ENCODE measurements around the gene CACNA1C.

Gene CACNA1C

DNA sequence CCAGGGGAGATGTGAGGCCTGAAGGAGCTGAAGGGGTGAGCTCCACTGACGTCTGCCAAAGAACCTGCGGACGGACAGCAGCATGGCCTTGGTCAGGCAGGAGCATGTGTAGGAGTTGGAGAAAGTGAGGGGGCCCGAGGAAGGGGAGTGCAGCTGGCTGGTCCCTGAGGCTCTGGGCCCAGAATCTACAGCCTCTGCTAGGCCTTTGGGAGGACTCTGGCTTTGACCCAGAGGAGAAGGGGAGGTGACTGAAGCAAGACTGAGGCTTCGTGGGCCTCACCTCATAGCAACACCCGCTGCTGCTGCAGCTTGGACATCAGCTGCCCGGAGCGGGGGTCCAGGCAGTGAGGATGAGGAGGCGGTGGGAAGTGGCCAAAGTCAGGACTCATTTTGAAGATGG is 525.4 kb downstream of the CACNA1C start:
- DNase-seq, result no peak

DNA sequence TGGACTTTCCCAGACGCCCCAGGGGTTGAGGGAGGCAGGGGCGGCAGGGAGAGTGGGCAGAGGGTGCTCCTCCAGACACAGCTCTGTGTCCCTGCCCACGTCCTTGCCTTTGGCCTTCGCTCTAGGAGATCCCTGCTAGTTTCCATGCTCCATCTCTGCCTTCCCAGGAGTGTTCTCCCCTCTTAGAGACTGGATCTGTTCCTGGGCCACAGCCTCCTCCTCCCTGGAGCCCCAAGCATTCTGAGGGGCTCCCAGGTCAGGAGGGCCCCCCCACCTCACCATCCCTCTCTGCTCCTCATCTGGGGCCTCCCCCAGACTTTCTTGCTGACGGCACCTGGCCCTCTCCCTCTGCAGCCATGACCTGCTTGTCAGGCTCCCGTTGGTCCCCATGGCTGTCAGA is 526.0 kb downstream of the CACNA1C start:
- no peak for DNase-seq

DNA sequence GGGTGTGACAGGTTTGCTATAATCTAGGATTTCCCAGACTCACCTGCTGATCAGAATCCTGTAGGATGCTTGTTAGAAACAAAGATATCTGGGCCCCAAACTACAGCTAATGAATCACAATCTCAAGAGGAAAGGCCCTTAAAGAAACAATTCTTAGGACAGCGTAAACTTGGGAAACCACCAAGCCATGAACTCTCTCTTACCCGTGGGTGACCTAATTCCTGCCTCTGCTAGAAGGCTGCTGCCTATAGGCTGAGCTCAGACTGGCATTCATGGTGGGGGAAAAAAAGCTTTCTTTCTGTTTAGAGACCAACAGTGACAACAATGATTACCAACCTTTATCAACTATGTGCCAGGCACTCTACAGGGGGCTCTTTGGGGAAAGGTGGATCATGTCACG is 528.0 kb downstream of the CACNA1C start:
- no peak for DNase-seq

DNA sequence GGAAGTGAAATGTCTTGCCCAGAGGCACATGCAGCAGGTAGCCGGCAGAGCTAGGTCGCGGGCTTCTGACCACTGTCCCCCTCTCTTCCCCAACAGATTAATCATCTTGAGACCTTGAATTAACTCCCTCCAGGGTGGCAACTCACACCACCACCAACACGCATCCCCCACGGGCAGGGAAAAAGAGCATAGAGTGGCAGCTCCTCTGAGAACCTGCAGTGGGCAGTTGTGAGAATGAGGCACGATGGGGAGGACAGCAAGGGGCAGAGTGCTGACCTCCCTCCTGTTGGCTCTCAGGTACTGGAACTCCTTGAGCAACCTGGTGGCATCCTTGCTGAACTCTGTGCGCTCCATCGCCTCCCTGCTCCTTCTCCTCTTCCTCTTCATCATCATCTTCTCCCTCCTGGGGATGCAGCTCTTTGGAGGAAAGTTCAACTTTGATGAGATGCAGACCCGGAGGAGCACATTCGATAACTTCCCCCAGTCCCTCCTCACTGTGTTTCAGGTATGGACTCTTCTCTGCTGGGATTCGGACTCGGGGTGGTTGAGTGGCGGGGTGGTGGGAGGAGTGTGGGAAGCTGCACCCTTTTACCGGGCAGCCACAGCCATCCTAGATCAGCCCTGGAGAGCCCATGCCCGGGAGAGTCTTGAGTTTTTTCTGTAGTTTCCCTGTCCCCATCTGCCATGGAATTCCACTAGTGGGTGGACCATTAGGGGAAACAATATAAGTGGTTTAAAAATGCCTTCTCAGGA is 528.7 kb downstream of the CACNA1C start:
- DNase-seq, result no peak

DNA sequence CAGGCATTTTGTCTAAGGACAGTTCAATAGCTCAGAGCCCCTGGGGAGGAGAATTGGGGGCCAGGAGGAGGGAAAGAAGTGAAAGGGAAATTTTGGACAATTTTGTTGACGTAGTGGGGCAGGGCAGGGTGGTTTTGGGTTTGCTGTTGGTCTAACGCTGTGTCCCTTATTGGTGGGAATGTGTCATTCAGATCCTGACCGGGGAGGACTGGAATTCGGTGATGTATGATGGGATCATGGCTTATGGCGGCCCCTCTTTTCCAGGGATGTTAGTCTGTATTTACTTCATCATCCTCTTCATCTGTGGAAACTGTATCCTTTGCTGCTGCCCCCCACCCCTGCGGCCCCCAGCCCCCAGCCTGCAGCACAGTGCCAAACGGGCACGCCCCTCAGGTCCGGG is 529.8 kb downstream of the CACNA1C start:
- no peak for DNase-seq

DNA sequence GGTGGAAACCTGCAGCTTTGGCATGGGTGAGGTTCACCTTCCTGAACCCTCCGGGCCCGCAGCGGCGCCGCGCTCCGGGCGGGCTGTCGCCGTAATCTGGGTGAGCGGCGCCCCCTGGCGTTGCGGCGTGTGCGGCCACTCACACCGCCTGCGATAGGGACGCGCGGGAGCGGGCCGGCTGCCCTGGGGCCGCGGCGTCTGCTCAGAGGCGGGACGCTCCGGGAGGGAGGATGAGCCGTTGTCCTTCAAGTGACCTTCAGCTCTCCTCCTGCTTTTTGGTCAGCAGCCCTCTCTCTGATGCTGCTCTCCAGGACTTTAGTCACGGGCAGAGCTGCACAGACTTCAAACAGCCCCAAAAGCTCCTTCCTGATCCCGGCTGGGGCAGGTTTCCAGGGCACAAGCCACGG is 530.3 kb downstream of the CACNA1C start:
- DNase-seq, result peak; percentile 66

DNA sequence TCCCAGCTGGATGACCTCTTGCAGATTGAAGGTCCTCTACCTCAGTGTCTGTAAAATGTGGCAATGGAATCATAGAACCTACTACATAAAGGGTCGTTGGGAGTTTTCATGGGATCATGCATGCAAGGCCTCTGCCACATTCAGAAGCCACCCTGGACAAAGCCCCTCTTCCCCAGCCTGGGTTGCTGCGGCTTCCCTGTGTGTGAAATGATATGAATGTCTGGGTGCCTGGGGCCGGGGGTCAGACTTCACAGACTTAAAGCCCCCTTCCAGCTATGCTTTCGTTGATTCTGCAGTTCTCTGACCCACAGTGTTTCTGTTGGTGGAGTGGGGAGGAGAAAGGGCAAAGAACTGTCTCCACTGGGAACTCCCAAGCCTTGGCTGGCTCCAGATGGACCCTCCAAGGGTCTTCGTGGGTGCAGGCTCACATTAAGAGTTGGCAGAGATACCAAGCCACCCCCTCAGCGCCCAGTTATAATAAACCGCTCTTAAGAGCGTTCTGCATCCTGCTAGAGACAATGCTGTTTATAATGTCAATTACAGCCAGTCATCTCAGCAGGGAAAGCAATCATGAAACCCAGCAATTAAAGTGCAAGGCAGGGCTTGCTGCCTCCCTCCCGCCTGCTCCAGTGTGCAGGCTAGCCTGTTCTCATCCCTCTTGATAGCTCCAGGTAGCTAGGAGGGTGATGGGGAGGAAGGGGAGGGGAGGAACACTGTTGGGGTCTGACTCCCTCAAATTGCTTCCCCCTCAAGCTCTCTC is 531.0 kb downstream of the CACNA1C start:
- no peak for DNase-seq

DNA sequence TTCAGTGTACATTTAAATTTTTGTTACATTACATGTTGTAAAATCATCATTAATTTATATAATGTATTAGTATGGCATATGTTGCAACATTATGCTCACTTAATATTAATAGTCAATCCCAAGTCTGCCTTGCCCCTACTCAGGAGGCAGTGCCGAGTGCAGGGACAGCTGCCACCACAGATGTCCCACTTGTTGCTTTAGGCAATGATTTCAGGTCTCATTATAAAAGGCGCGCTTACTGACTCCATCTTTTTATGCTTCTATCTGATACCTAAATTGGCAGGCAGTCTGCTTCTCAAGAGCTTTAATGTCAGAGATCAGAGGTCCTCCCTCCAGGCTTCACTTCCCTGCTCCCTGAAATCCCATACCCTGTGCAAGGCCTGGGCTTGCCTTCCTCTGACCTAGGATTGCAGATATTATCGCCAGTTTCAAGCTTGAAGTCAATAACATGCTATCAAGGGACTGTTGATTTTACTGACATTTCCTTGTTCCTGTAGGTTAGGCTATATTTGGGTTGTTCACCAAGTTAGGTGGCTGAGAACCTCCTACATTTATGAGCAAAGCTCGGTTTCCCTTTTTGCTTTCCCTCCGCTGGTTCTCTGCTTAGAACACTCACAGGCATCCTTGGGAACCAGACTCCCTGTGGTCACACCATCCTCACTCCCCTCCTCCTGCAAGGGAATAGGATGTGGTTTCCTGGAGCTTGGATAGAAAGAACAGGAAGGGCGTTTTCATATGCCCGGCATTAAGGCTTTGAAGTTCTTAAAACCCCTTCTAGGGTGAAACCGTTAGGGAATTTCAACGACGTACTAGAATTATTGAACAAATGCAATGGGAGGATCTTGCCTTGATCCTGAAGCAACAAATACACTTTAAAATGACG is 533.6 kb downstream of the CACNA1C start:
- DNase-seq, result peak; percentile 2

DNA sequence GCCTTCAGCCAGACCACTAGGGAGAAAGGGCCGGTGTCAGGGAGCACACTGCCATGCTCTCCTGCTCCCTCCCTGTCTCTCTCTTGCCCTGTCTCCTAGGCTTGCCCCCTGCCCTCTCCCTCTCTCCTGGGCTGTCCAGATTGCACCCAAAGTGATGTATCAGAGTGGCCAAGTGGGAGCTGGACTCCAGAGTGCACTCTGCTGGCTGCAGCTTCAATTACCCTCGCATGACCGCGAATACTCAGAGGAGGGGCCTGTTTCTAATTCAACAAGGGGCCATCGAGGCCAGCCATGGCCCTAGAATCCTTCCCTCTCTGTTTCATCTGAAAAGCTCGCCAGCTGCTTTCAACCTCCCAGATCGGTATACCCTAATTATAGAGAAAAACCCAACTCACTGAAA is 535.6 kb downstream of the CACNA1C start:
- no peak for DNase-seq

DNA sequence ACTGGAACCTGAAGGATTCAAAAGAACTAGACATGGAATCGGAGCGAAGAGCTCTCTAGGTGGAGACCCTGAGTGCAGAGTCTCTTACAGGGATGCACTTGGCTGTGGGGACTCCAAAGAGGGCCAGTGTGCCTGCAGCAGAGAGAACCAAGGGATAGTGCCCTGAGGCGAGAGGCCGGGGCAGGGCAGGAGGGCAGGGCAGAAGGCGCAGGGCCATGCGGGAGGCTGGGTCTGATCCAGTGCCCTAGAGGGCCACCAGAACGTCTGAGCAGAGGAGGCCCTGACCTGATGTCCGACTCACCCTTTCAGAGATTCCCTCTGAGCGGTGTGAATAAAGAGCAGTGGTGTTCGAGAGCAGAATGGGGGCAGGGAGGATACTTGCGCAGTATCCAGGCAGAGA is 536.6 kb downstream of the CACNA1C start:
- no peak for DNase-seq

DNA sequence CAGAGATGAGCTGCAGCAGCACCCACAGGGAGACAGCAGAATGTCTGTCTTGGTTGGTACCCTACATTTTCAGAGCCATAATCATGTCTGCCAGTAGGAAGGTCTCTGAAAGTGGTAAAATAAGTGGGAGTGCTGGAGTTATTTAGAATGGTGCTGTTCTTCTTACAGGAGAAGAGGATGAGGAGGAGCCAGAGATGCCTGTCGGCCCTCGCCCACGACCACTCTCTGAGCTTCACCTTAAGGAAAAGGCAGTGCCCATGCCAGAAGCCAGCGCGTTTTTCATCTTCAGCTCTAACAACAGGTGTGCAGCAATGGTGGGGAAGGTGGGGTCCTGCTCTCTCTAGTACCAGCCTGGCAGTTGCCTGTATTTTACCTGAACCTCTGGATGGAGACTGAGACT is 540.3 kb downstream of the CACNA1C start:
- DNase-seq, result no peak

DNA sequence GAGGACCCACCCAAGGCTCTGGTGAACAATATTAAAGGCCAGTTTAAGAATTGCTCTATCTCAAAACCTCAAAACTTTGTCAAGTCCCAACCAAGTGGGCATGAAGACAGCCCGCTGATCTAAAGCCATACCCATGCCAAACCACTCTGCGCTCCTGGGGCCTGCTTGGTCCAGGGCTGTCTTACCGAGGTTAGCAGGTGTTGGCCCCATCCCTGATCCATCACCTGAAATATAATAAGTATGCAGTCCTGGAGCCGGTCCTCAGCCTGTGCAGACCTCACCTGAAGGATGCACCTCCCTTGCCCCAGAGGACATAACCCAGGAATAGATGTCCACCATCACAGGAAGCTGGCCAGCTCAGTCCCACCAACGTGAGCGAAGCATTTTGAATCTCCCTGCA is 543.7 kb downstream of the CACNA1C start:
- DNase-seq, result no peak

DNA sequence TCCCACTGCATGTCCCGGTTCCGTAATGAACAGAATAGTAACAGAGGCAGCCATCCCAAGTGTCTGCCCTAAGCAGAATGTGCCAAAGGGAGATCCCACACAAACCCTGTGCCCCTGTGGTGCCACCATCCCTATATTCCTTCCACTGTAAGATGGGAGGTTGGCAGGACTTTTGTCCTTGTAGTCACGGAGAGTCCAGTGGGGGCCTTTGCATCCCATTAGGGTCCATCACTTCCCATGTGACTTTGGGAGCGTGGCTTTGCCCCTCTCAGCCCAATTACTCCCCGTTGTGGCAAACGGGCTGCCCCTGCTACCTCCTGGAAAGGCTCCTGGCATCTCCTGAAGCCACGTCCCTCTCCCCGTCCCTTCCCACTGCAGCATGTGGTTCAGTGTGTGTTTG is 552.5 kb downstream of the CACNA1C start:
- no peak for DNase-seq

DNA sequence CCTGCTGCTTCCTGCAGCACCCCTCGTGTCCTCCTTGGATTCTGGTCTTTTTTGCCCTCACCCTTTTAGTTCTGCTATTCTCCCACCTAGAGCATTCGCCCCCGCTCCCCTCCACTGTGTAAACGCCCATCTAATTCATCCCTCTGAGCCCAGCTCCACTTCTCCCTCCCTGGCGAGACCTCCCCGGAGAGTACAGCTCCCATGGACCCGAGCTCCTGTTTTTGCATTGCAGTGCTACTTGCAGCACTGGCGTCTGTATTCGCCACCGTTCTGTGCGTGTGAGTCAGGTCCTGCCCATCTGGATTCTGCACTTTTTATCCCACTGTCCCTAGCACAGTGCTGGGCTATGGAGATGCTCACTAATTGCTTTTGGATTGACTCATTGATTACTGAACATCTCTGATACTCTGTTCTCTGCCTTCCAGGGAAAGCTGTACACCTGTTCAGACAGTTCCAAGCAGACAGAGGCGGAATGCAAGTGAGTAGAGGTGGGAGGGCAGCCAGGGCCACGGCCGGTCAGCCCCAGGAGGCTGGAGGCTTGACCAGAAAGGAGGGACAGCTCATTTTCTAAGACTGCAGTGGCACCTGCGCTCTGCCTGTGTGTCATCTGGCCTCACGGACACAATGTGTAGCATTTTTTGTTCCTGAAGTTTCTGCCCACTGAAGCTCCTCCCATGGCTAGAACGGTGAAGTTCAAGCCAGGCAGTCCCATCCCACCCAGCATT is 553.6 kb downstream of the CACNA1C start:
- no peak for DNase-seq

DNA sequence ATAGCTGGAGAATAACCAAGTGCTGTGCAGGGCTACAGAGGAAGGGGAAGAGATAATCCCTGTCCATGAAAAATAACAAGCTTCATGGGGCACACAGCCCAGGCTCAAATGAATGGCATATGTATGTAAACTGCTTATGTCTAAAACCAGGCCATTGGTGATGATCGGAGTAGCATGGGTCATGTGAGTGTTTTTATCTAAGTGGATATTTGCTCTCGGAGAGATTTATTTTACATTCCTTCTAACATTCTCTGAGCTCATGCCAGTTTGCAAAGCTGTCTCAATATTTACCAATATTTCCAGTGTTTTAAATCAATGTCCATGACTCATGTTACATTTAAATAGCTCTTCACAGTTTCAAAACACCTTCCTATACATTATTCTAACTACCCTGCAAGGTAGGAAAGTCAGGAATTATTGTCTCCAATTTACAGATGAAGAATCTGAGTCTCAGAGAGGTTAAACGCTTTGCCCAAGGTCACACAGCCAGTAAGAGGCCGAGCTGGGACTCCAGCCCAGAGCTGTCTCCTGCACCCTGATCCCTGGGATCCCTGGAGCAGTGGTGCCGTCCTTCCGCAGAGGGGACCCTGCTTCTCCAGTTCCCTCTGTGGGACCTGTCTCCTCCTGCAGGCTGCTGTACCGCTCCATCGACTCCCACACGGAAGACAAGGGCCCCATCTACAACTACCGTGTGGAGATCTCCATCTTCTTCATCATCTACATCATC is 555.3 kb downstream of the CACNA1C start:
- no peak for DNase-seq

DNA sequence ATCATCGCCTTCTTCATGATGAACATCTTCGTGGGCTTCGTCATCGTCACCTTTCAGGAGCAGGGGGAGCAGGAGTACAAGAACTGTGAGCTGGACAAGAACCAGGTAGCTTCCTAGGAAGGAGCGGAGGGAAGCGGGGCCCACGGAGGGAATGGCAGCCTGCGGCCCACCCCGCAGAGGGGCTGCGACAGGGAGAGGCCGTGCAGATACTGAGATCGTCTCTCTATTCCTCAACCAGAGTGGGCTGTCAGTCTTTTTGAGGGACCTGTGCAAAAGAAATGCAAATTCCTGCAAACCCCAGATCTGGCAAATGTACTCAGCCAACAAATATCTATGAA is 555.8 kb downstream of the CACNA1C start:
- DNase-seq, result no peak

DNA sequence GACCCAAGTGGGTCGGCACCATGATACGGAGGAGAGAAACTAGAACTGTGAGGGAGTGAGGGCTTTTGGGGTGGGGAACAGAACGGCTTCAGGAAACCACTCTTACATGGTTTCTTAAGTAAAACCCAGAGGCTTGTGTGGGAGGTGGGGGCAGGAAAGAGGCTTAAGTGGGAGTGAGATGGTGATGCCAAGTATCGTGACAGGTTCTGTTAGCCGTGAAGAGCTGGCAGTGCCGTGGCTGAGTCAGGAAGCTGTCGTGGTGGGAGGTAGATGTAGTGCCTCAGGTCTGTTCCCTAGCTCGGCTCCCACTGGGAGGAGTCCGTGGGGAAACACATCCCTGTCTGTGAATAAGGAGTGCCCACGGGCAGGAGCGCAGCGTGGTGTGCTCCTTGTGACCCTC is 556.2 kb downstream of the CACNA1C start:
- peak; percentile 81 for DNase-seq

DNA sequence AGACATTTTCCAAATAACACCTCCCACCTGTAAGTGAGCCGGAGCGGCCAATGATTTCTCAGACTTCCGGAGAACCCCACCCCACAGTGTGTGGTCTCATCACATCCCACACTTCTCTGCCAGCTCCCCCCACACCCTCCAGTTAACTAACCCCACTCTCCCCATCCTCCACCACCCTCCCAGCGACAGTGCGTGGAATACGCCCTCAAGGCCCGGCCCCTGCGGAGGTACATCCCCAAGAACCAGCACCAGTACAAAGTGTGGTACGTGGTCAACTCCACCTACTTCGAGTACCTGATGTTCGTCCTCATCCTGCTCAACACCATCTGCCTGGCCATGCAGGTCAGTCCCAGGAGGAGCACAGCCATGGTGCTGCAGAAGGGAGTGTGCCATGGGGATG is 557.6 kb downstream of the CACNA1C start:
- no peak for DNase-seq

DNA sequence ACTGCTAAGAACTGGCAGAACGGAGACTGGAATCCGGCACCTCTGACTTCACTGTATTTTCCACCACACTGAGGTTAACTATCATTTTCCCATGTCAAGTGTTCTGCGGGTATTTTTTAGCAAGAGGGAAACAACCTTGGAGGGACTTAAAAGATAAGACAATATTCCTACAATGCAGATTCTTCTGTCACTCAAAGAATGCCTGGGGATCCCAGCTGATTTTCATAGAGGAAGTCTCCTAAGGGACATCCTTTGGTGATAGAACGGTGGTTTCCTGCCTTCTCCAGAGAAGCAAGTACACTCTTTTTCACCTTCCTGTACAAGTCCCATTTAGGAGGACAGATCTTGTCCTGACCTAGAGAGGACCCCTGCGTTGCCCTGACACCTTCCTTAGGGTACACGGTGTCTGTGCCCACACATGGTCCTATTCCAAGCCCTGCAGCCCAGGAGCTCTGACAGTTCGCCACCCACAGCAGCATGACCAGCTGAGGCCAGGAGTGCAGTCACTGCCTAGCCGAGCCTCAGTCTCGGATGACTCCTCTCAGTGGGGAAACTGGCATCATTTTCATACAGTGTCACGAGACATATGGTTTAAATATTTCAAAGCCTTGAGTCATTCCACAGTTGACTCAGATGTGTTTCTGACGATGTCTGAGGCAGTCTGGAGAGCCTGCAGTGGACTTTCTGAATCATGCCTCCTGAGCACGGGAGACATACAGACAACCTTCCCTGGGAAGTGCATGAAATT is 560.7 kb downstream of the CACNA1C start:
- peak; percentile 63 for DNase-seq

DNA sequence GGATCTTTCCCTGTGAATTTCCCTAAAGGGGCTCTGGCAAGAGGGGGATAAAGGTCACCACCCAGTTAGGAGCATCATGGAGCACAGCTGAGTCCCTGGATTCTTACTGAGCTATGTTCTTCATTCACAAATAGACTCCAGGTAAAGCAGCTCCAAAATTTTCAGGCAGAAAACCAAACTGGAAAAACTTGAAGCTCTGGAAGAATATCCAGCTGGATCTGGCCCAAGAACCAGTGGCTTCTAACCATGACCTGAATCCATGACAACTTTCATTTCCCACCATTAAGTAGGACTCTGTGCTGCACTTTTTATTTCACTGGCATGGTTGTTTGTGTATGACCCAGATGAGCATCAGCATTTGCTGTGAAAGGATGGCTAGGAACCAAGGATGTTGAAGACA is 561.6 kb downstream of the CACNA1C start:
- no peak for DNase-seq

DNA sequence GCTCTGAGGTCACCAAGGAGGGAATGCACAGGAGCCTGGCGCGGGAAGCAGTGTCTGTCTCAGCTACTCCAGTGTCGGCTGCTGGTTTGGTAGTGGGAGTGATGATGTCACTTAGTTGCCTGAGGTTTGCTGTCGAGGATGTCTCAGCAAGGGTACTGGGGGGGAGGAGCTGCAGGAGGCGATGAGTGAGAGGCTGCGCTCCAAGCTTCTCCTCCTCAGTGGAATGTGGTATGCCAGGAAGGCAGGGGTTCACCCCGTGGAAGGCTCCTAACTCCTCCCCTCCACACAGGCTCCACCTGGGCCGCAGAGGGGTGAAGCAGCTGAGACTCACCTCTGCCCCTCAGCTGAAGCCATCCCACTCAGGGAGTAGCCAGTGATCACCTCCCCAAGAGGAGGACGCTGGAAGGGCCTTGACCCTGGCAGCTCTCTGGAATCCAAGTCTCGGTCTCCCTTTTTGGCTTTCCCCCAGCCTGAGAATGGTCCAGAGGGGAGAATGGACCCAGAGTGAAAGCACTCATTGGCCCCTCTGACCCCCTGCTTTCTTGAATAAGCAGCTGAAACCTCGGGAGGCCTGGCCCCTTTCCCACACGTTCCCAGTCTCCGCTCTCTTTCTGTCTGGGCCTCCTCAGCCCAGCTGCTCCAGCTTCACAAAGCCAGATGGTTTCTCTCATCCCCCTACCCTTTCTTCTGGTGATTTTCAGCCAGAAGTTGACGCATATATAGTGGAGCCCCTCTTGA is 563.0 kb downstream of the CACNA1C start:
- DNase-seq, result no peak
